Neural cell (in vitro differentiated cells): ENCODE results near the gene AKAP6. TPM values are rescaled to one million over a fixed set of nuclear protein-coding genes. Genes with fewer than 3 reads are reported as not detected.

Source experiments
- H2AFZ ChIP-seq: fragments of 200-600, 300-800 bp; sonication (generic), shearing (Covaris generic); 2 replicates; pipeline ENCODE4 v1.6.0; 2014; ENCODE audit warnings: low read depth, mild to moderate bottlenecking, antibody characterized with exemption, low read length, moderate library complexity
- H3F3A ChIP-seq: fragments of 200-600 bp; shearing (Covaris generic); 2 replicates; pipeline ENCODE4 v1.6.1; 2016; ENCODE audit warnings: mild to moderate bottlenecking, moderate library complexity, mixed read lengths, antibody characterized with exemption, low read length; ENCODE audit not compliant: insufficient read depth, poor library complexity, severe bottlenecking
- H3K27ac ChIP-seq: fragments of 200-600, 300-800 bp; sonication (generic), shearing (Covaris generic); 2 replicates; pipeline ENCODE4 v1.5.1; 2014; ENCODE audit warnings: mild to moderate bottlenecking, low read length, moderate library complexity
- H3K27me3 ChIP-seq: fragments of 300-800, 200-600 bp; sonication (generic), shearing (Covaris generic); 2 replicates; pipeline ENCODE4 v1.6.0; 2014; ENCODE audit warnings: mild to moderate bottlenecking, low read depth, low read length, moderate library complexity; ENCODE audit not compliant: insufficient read depth
- H3K36me3 ChIP-seq: fragments of 300-800, 200-600 bp; sonication (generic), shearing (Covaris generic); 2 replicates; pipeline ENCODE4 v1.5.1; 2014; ENCODE audit warnings: mild to moderate bottlenecking, antibody characterized with exemption, low read length, moderate library complexity; ENCODE audit not compliant: insufficient read depth
- H3K4me2 ChIP-seq: fragments of 300-800, 200-600 bp; sonication (generic), shearing (Covaris generic); 2 replicates; pipeline ENCODE4 v1.6.0; 2014; ENCODE audit warnings: mild to moderate bottlenecking, low read length
- H3K4me3 ChIP-seq: fragments of 300-800, 200-600 bp; sonication (generic), shearing (Covaris generic); 2 replicates; pipeline ENCODE4 v1.5.1; 2014; ENCODE audit warnings: mild to moderate bottlenecking, low read length, moderate library complexity
- H3K79me2 ChIP-seq: fragments of 200-600 bp; shearing (Covaris generic); replicated peaks from 2 replicates; pipeline ENCODE4 v1.6.0; 2014; ENCODE audit warnings: mild to moderate bottlenecking, low read length, moderate library complexity; ENCODE audit not compliant: insufficient read depth
- H3K9ac ChIP-seq: fragments of 300-800, 200-600 bp; sonication (generic), shearing (Covaris generic); 2 replicates; pipeline ENCODE4 v1.6.1; 2016; ENCODE audit warnings: mild to moderate bottlenecking, low read length, mixed read lengths
- H3K9me2 ChIP-seq: fragments of 200-600 bp; shearing (Covaris generic); 2 replicates; pipeline ENCODE4 v1.6.1; 2016; ENCODE audit warnings: mild to moderate bottlenecking, low read length, mixed read lengths; ENCODE audit not compliant: insufficient read depth
- H3K9me3 ChIP-seq: fragments of 200-600, 300-800 bp; sonication (generic), shearing (Covaris generic); 2 replicates; pipeline ENCODE4 v1.6.1; 2016; ENCODE audit warnings: mild to moderate bottlenecking, mixed run types, low read length, moderate library complexity, mixed read lengths
- H4K20me1 ChIP-seq: fragments of 200-600 bp; shearing (Covaris generic); 2 replicates; pipeline ENCODE4 v1.6.1; 2016; ENCODE audit warnings: mild to moderate bottlenecking, mixed run types; ENCODE audit not compliant: insufficient read depth
- CTCF ChIP-seq: fragments of 450-650 bp; IDR thresholded peaks from 2 replicates; pipeline ENCODE4 v1.5.1; 2014; ENCODE audit warnings: antibody characterized with exemption, mild to moderate bottlenecking, moderate library complexity; ENCODE audit not compliant: poor library complexity, severe bottlenecking
- EP300 ChIP-seq: fragments of 450-650 bp; conservative IDR thresholded peaks from 2 replicates; pipeline ENCODE4 v1.6.1; 2014; ENCODE audit warnings: antibody characterized with exemption, mild to moderate bottlenecking, moderate library complexity; ENCODE audit not compliant: poor library complexity, severe bottlenecking
- EZH2 ChIP-seq: fragments of 200-600, 300-800 bp; shearing (Covaris generic), sonication (generic); IDR thresholded peaks from 2 replicates; pipeline ENCODE4 v1.6.1; 2014; ENCODE audit warnings: antibody characterized with exemption, low read length, borderline replicate concordance, mild to moderate bottlenecking; ENCODE audit not compliant: insufficient read depth, poor library complexity, severe bottlenecking
- MXI1 ChIP-seq: fragments of 450-650 bp; conservative IDR thresholded peaks from 2 replicates; pipeline ENCODE4 v1.6.1; 2014; ENCODE audit warnings: antibody characterized with exemption, mild to moderate bottlenecking; ENCODE audit not compliant: poor library complexity, severe bottlenecking
- POLR2AphosphoS5 ChIP-seq: IDR thresholded peaks from 2 replicates; pipeline ENCODE4 v1.6.1; 2012
- RAD21 ChIP-seq: fragments of 450-650 bp; conservative IDR thresholded peaks from 2 replicates; pipeline ENCODE4 v1.6.1; 2014; ENCODE audit warnings: antibody characterized with exemption, mild to moderate bottlenecking, moderate library complexity
- REST ChIP-seq: IDR thresholded peaks from 2 replicates; pipeline ENCODE4 v1.6.1; 2012; ENCODE audit warnings: borderline replicate concordance
- SMC3 ChIP-seq: fragments of 450-650 bp; conservative IDR thresholded peaks from 2 replicates; pipeline ENCODE4 v1.6.1; 2014; ENCODE audit warnings: antibody characterized with exemption, mild to moderate bottlenecking, moderate library complexity; ENCODE audit not compliant: poor library complexity
- TAF1 ChIP-seq: IDR thresholded peaks from 2 replicates; pipeline ENCODE4 v1.6.1; 2012; ENCODE audit warnings: low read depth
- polyA plus RNA-seq: library from polyadenylated mRNA; depleted of rRNA; stranded (reverse); fragments of >200 nt; gene quantifications from 2 replicates; pipeline ENCODE4 v1.2.3, GENCODE V29; 2014

AKAP6 gene
- polyA plus RNA-seq, 1 donor from 2014 or later: 15.8 TPM

DNA sequence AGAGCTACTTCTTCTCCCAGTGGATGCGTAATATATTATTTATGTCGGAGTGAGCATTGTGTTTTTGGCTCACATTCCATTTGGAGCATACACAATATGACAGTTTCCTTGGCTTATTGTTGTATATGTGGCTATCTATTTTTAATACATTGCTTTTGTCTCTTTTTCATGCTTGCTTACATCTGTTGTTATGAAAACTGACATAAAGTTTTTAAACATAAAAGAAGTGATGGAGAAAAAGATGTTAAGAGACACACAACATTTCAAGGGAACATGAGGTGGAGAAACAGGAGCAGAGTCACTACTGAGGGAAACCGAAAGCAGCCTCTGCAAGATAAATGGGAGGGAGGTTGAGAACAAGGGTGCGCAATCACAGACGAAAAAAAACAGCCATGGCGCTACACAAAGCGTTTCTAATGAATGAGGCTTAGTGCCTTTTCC, 381.2 kb downstream of the AKAP6 start:
- TF ChIP-seq SMC3: no peak
- TF ChIP-seq RAD21: no peak
- TF ChIP-seq TAF1: no peak
- no peak for TF ChIP-seq EZH2
- no peak for TF ChIP-seq MXI1
- TF ChIP-seq EP300: no peak
- Histone ChIP-seq H3F3A (no peaks in the 10 kb centered on the region), H3K9ac (no peak overlapping the region), H3K27ac (no peak overlapping the region), H3K27me3 (no peaks in the 10 kb centered on the region), H3K9me2 (no peaks in the 10 kb centered on the region), H3K9me3 (no peaks in the 10 kb centered on the region), H3K4me2 (no peak overlapping the region), H3K36me3 (no peaks in the 10 kb centered on the region), H3K79me2 (no peaks in the 10 kb centered on the region), H2AFZ (no peak overlapping the region), H3K4me3 (no peak overlapping the region), H4K20me1 (no peaks in the 10 kb centered on the region)

DNA sequence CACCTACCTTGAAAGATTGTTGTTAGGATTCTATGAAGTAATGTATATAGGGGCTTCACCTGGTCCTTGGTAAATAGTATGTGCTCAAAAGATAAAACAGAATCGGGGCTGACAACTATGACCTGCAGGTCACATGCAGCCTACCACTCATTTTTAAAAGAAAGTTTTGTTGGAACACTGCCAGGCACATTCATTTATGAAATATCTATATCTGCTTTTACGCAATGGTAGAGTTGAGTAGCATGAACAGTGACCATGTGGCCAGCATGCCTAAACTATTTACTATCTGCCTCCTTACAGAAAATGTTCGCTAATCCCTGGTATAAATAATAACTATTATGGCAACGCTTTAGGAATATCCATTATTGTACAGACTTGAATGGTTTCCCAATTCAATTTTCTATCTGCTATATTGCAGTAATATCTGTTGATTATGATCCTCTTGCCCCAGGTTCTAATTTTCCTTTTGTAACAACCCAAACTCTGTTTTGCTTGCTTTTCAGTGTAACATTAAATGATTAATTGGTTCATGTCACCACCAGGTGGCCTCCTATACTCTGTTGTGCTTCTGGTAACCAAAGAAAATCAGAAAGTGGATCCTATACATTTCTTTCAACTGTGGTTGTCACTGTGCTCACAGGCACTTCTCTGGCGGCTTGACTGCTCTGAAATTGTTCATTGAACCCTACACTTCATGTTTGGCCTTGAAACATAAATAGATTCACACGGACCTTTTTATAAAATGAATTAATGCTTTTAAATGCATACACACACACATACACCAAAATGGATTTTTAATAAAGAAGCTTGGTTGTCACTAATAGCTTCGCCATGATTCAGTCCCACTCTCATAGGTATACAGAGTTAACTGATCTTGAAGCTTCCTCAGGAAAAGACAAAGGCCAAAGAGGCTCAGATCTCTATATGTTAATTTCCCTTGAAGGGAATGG, 381.9 kb downstream of the AKAP6 start:
- H3K27me3 ChIP-seq: no peaks in the 10 kb centered on the region
- H3K79me2 ChIP-seq: no peaks in the 10 kb centered on the region
- no peak overlapping the region for H2AFZ ChIP-seq
- H3F3A ChIP-seq: no peaks in the 10 kb centered on the region
- no peaks in the 10 kb centered on the region for H4K20me1 ChIP-seq
- H3K9me3 ChIP-seq: no peaks in the 10 kb centered on the region
- no peak overlapping the region for H3K4me2 ChIP-seq
- TF ChIP-seq SMC3 (peak; percentile 89), CTCF (peak; percentile 79), REST (no peak), EZH2 (no peak), RAD21 (peak; percentile 83), EP300 (no peak), POLR2AphosphoS5 (no peak), MXI1 (no peak), TAF1 (no peak)
- no peak overlapping the region for H3K9ac ChIP-seq
- H3K9me2 ChIP-seq: no peaks in the 10 kb centered on the region
- H3K4me3 ChIP-seq: no peak overlapping the region
- no peaks in the 10 kb centered on the region for H3K36me3 ChIP-seq
- no peak overlapping the region for H3K27ac ChIP-seq
